GM21381 (cell line): ENCODE data around the gene UGT8.
"Not testable (repeated sequence)": the region's sequence is repeated elsewhere in the genome, so short reads cannot be mapped to it uniquely, and the experiment has no call there.

Source experiments
- ATAC-seq: cut with Tn5 transposase; IDR thresholded peaks from one replicate; pipeline ENCODE4 v1.9.1; 2021; ENCODE audit warnings: mild to moderate bottlenecking, moderate library complexity; ENCODE audit not compliant: unreplicated experiment

UGT8 gene

DNA sequence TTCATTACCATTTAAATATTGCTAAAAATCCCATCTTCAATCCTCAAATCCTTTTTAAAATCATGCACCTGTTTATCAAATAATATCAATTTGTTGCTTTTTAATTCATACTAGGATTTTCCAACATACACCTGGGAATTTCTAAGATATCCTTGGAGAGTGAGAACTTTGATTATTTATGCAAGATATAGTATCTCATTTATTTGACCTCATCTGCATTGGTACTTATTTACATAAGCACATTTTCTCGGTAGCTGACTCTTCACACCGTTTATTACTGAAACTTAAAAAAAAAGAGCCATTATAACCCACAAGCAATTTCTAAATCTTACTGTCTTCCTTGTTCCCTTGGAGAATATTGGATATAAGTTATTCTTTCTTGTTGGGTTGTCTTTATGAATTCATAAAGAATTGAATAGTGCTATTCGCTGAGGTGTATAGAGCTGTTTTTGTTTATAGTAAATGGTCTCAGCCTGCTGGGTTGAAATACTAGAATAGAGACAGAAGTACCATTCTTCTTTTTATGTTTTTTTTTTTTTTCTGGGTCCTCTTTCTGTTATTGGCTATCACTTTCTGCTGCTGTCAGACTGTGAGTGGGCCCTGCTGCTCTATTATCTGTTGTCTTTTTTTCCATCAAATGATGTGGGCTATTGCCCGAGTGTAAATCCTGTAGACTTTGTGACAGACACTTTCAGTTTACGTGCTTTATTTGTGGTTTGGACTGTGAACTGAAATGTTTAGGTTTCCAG lies 2.9 kb downstream of the UGT8 start:
- peak; percentile 27 for ATAC-seq

GRCh38 chr4:114603497-114603896 lies 4.9 kb downstream of the UGT8 start:
- peak; percentile 88 for ATAC-seq

DNA sequence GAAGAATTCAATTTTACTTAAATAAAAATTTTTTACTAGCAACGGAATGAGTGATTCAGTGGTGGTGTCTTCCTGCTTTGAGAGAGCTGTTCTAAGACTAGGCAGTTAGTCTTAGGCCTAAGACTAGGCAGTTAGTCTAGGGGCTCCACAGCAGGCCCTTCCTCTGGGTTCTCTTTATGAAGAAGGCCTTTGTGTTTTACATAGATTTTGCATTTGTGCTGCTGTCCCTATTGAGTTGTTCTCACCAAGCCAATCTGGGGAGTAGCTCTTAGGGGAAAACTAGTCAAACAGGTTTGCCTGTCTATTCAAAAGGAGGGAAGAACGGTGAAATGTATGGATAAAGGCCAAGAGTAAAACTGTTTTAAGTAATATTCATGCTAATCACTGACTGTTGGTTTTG lies 7.6 kb downstream of the UGT8 start:
- no peak for ATAC-seq

- ATAC-seq, result no peak
Observed at GRCh38 chr4:114607056-114607455, 8.4 kb downstream of the UGT8 start.

DNA sequence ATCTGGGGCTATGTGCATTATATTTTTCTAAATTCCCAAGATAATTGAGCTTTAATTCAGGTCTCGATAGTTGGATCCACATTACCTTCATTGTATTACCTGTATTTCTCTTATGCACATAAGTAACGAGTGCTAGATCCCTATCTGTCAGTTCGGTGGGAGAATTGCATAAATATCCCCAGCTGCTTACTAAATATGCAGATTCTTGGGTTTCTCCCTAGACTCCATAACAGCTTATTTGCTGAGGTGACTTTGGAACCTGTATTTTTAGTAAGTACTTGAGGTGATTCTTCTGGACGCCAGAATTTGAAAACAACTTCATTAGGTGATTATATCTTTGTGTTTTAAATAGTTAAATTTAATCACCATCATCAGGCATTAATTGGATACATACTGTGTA lies 15.0 kb downstream of the UGT8 start:
- no peak for ATAC-seq

DNA sequence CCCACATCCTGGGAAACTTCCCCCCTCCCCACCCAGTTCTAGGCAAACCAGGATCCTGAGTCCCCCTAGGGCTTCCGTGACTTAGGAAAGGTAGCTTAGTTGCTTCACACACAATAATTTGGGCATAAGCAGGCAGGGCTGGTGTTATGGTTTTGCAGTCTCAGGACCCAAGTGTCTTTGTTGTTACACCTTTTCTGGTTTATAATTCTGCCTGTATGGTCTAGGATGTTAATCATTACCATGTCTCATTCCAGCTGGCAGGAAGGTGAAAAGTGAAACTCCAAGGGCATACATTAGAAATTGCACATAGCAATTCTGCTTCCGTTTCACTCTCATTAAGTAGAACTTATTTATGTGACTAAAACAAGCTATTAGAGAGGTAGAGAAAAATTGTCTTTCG lies 16.8 kb downstream of the UGT8 start:
- peak; percentile 87 for ATAC-seq

DNA sequence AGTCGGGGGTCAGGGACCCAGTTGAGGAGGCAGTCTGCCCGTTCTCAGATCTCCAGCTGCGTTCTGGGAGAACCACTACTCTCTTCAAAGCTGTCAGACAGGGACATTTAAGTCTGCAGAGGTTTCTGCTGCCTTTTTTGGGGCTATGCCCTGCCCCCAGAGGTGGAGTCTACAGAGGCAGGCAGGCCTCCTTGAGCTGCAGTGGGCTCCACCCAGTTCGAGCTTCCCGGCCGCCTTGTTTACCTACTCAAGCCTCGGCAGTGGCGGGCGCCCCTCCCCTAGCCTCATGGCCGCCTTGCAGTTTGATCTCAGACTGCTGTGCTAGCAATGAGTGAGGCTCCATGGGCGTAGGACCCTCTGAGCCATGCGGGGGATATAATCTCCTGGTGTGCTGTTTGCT lies 17.4 kb downstream of the UGT8 start:
- ATAC-seq, result not testable (repeated sequence)

GRCh38 chr4:114626196-114626595 lies 27.6 kb downstream of the UGT8 start:
- ATAC-seq, result no peak

GRCh38 chr4:114636192-114636935 lies 37.8 kb downstream of the UGT8 start:
- no peak for ATAC-seq

DNA sequence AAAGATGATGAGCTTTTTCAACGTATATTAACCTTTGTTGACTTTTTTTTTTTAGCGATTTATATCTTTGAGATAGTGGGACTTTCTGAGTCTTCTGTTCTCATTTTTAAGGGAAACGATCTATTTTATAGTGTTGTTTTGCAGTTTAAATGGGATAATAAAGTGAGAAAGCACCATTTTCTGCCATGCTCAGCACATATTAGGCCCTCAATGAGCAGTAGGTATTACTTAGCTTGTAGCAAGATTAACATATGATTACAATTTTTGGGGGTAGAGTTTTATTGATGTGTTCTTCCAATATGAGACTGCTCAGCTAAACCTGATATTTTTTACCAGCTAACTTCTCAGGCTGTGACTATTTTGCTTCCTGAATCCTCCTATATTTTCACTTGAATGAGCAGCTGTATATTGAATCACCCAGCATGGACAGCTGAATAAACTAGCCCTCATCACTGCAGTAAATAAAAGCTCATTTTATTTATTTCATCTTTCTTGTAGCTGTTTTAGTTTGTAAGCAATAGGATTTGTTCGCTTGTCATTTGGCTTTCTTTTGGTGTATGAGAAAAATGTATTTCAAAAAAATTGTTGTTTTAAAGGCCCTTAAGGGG lies 43.7 kb downstream of the UGT8 start:
- no peak for ATAC-seq

GRCh38 chr4:114649908-114650307 lies 51.3 kb downstream of the UGT8 start:
- ATAC-seq, result no peak

DNA sequence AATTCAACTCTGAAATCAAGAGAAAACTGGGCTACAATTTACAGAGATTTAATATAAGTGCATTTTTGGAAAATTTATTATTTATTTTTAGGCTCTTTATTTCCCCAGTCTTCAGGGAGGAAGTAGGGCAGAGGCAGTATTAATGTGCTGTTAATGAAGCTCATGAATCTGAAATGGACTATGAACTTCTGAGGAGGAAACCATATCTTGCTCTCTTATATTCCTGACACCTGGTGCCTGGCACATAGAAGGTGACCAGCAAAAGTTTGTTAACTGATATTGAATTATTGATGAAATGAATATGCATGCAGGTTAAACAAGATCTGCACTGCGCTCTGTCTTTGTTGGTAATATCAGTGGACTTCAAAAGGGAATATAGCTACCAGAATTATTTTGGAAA lies 55.1 kb downstream of the UGT8 start:
- no peak for ATAC-seq

- no peak for ATAC-seq
Observed at GRCh38 chr4:114654592-114654991, 56.0 kb downstream of the UGT8 start.

DNA sequence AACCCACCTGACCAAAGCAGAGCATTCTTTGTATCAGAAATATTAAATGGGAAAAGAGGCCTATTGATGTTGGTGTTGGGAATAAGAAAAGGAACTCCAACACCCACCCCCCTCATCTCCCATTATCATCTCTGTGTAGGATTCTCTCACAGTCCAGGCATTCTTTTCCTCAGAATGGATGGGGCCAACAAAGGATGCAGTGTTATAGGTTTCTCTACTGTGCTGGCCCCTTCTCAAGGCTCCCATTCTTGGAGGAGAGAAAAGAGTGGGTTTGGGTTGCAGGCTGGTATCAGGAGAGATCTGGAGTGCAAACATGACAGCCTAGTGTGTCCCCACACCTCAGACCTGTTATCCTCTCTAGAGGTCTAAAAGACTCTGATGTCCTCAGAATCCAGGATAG lies 59.6 kb downstream of the UGT8 start:
- ATAC-seq, result no peak

GRCh38 chr4:114658776-114659175 lies 60.2 kb downstream of the UGT8 start:
- no peak for ATAC-seq

DNA sequence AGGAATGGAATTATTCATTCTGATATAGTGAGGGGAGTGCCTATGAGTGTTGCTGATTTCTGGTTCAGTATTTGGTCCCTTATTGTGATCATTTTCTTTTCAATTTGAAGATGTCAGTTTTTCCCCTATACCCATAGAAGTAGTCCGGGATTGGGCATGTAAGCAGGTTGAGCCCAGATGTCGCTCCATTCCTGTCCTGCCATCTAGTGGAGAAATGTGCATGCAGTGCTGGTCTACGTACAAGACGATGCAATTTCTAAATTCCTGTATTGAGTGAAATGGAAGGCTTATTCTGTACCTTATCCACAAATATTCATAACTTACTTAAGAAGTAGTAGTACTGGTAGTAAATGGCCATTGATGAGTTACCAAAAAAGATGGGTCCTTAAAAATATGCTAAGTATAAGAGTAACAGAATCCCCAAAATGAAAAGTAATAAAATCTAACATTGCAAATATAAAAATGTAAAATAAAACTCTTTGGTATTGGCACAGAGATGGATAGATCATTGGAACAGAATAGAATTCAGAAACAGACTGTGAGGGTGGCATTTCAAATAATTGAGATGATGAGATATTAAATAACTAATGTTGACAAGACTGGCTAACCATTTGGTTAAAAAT lies 60.9 kb downstream of the UGT8 start:
- peak; percentile 97 for ATAC-seq

DNA sequence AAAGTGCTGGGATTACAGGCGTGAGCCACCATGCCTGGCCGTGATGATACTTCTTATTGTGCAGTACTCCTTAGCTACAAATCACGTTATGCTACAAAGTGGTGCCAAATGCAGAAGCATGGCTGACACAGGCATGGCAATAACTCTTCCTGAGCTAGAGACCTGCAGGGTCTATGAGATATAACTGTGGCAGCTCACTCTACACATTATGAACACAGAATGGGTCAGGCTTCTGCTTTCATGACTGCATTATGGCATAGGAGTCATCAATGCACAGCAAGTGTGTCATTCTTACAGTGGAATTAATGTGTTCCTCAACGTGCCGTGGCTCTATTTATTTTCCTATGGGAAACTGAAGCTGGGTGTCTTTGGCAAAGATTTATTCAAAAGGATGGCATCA lies 64.5 kb downstream of the UGT8 start:
- ATAC-seq, result no peak

DNA sequence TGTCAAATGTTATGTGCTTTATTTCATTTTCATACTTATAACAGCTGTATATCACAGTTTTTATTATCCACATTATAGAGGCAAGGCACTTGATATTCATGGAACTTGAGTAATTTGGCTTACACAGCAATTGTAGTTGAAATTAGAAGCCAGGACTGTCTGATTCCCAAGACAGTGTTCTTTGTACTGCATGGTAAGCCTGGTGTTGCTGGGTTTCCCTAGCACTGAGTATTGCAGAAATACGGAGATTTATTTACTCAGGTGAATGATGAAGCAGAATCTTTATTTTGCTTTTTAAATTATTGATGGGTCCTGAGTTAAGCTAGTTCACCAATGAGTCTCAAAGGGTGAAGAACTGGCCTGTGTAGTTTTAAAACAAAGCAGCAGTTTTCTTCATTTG lies 70.0 kb downstream of the UGT8 start:
- no peak for ATAC-seq

DNA sequence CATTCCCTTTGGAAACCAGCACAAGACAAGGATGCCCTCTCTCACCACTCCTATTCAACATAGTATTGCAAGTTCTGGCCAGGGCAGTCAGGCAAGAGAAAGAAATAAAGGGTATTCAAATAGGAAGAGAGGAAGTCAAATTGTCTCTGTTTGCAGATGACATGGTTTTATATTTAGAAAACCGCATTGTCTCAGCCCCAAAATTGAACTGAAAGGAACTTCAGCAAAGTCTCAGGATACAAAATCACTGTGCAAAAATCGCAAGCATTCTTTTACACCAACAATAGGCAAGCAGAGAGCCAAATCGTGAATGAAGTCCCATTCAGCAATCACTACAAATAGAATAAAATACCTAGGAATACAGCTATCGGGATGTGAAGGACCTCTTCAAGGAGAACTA lies 72.1 kb downstream of the UGT8 start:
- not testable (repeated sequence) for ATAC-seq

DNA sequence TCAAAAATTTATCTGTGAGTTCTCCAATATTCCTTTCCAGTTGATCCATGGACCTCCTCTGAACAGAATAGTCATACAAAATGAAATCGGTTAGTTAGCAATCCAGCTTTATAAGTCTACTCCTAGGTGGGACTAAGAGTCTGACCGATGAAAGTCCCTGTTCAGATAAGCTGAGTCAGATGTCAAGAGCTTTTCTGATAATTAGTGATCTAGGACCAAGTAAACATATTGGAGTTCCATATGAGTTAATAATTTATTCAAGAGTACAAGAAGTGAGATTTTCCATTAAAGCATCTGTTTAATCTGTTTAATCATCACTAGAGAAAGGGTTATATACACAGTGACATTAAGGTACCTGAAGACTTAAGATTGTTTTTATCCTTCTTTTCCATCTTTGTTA lies 74.7 kb downstream of the UGT8 start:
- no peak for ATAC-seq

DNA sequence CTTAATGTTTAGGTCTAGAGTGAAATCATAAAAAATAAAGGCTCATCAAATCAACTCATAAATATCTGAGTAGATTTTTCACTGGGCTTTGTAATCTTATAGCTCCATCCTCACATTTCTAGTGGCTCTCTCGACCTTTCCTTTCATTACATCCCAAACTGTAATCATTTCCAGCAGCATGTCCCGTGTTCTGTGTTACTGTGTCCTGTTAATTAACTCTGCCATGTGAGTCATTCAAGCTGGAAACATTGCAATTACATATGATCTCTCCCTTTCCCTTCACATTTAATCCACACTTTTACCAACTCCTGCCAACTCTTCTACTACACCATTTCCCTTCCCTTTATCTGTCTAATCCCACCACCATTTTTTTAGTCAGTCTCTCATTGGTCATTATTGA lies 75.5 kb downstream of the UGT8 start:
- ATAC-seq, result no peak
